Esophagus (tissue), 2 donors: ENCODE measurements around the gene NDUFAF7. TPM values are rescaled to one million over a fixed set of nuclear protein-coding genes. Genes with fewer than 3 reads are reported as not detected.
"Not testable (repeated sequence)": the region's sequence is repeated elsewhere in the genome, so short reads cannot be mapped to it uniquely, and the experiment has no call there.

Source experiments
- H3K27ac ChIP-seq, 2 donors: one replicate each; pipeline ENCODE4 v1.5.1; 2013; ENCODE audit warnings: low read depth in 2 of 2, mild to moderate bottlenecking in 2 of 2, inconsistent platforms in 1 of 2, low read length in 1 of 2, moderate library complexity in 1 of 2
- H3K27me3 ChIP-seq, 2 donors: one replicate each; pipeline ENCODE4 v1.6.1; 2013; ENCODE audit warnings: low read length in 2 of 2, control low read depth in 1 of 2, mild to moderate bottlenecking in 1 of 2; ENCODE audit not compliant: insufficient read depth in 2 of 2, control insufficient read depth in 1 of 2
- H3K36me3 ChIP-seq, 2 donors: one replicate each; pipeline ENCODE4 v1.6.1; 2013; ENCODE audit warnings: low read length in 1 of 2; ENCODE audit not compliant: control insufficient read depth in 2 of 2, insufficient read depth in 2 of 2
- H3K4me1 ChIP-seq, 2 donors: one replicate each; pipeline ENCODE4 v1.6.1; 2013; ENCODE audit warnings: low read length in 1 of 2; ENCODE audit not compliant: control insufficient read depth in 2 of 2, insufficient read depth in 2 of 2
- H3K4me3 ChIP-seq, 2 donors: one replicate each; pipeline ENCODE4 v1.5.1; 2013; ENCODE audit warnings: low read length in 2 of 2, mild to moderate bottlenecking in 2 of 2, low read depth in 1 of 2, moderate library complexity in 1 of 2
- H3K9me3 ChIP-seq, 2 donors: one replicate each; pipeline ENCODE4 v1.6.1; 2013; ENCODE audit warnings: mild to moderate bottlenecking in 2 of 2, low read depth in 1 of 2, low read length in 1 of 2, moderate library complexity in 1 of 2; ENCODE audit not compliant: control insufficient read depth in 2 of 2, insufficient read depth in 1 of 2
- WGBS, 2 donors: extraction: QIAGEN DNeasy Blood & Tissue Kit; methylation state at CpG; one replicate each; pipeline ENCODE4 v1.1.7; 2013; 5-methylcytosine and 5-hydroxymethylcytosine counted together
- polyA plus RNA-seq, 2 donors: library from polyadenylated mRNA; stranded (reverse); fragments of 200-250 nt; gene quantifications; one replicate each; pipeline ENCODE4 v1.2.3, GENCODE V29; 2013
- donor health status: healthy with polysubstance abuse.
- donor health status: Bipolar disorder and iron deficiency.

The NDUFAF7 gene
- polyA plus RNA-seq, 2 donors, result 6.9 to 8.1 TPM

DNA sequence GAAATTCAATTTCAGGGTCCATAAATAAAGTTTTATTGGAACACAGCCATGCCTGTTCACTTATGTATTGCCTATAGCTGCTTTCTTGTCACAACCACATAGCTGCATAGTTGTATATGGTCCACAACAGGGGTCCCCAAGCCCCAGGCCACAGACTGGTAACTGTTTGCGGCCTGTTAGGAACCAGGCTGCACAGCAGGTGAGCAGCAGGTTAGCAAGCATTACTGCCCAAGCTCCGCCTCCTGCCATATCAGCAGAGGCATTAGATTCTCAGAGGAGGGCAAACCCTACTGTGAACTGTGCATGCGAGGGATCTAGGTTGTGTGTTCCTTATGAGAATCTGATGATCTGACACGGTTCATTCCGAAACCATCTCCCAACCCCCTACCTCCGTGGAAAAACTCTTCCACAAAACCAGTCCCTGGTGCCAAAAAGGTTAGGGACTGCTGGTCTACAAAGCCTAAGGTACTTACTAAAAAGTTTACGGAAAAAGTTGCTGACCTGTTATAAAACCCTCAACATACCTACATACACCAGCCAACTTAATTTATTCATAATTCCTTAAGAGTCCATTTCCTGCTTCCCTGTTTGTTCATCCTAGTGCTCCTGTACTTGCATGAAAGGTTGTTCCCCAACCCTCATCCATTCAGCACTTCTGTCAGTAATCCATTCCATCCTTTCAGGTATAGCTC lies 40.1 kb downstream of the NDUFAF7 start:
- Histone ChIP-seq H3K4me1 (no peaks in the 10 kb centered on the region), H3K27ac (no peak overlapping the region), H3K9me3 (no peaks in the 10 kb centered on the region), H3K4me3 (no peak overlapping the region), H3K36me3 (peaks cover 2 to 5% of the 10 kb centered on the region in 2 donors), H3K27me3 (no peaks in the 10 kb centered on the region)
- WGBS, 2 donors, result 85% methylated on average over 7 of the region's 7 CpGs

DNA sequence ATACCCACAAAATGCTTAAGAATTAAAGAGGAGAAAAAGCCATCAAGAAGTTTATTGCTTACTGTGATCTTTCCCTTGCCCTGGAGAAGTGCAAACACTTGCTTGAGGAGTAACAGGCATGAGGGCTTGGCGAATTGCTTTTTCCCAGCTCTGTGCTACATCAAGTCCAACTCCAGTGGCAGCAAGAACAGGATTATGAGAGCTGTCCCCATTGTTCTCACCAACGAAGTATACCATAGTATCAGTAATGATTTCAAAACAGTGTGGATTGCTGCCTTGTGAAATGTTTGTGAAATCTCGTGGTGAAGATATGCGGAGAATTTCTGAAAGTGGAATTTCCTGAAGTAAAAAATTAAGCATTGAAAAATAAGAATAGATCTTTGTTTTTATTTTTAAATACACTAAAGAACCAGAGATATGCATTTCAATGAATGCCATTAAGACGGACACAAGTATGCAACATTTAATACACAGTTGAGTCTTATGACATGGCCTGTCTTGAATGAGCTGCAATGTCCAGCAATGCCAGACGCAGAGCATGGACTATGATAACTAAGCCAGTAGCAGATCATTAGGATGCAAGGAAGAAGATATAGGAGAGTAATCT lies 43.0 kb downstream of the NDUFAF7 start:
- Histone ChIP-seq H3K9me3 (no peaks in the 10 kb centered on the region), H3K4me3 (no peak overlapping the region), H3K27me3 (no peaks in the 10 kb centered on the region), H3K27ac (no peak overlapping the region), H3K36me3 (peaks cover 2 to 5% of the 10 kb centered on the region in 2 donors), H3K4me1 (no peaks in the 10 kb centered on the region)
- 87 to 89% methylated on average over 6 of the region's 6 CpGs for WGBS, 2 donors

DNA sequence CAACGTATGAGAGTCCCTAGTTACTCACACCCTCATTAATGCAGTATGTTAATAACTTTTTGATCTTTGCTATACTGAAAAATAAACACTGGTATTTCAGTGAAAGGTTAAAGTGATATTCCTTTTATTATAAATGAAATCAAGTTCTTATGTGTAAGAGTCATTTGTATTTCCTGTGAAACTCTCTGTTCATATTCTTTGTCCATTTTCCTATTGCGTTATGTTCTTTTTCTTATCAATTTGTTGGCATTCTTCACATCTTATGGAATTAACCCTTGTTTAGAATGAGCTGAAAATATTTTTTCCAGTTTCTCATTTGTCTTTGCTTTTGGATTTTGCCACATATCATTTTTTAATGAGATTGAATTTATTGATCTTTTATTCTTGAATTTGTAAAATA lies 44.8 kb downstream of the NDUFAF7 start:
- 77 to 81% methylated on average over 2 of the region's 2 CpGs for WGBS, 2 donors
- Histone ChIP-seq H3K27me3 (no peaks in the 10 kb centered on the region), H3K27ac (no peak overlapping the region), H3K36me3 (peaks cover 3 to 5% of the 10 kb centered on the region in 2 donors), H3K4me3 (no peak overlapping the region), H3K4me1 (no peaks in the 10 kb centered on the region), H3K9me3 (no peaks in the 10 kb centered on the region)

DNA sequence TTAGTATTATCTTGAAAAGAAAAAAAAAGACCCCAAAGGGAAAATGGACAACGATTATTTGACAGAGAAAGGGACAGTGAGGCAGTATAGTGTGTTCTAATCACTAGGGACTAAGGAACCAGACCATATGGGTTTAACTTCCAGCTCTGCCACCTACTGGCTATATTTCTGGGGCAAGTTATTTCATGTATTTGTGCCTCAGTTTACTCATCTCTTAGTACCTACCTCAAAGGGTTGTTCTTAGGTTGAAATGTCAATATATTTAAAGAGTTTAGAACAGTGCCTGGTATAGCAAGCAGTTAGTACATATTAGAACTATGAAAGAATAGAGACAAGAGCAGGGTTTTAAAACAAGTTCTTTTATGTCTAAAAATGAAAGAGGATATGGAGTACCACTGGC lies 50.5 kb downstream of the NDUFAF7 start:
- no peaks in the 10 kb centered on the region for H3K9me3 ChIP-seq
- no peaks in the 10 kb centered on the region for H3K27me3 ChIP-seq
- no peaks in the 10 kb centered on the region for H3K4me1 ChIP-seq
- no peak overlapping the region for H3K4me3 ChIP-seq
- whole genome bisulfite sequencing, 2 donors, result 94 to 97% methylated on average over 1 of the region's 1 CpG
- H3K36me3 ChIP-seq, result peaks cover 0 to 2% of the 10 kb centered on the region in 2 donors
- no peak overlapping the region for H3K27ac ChIP-seq

DNA sequence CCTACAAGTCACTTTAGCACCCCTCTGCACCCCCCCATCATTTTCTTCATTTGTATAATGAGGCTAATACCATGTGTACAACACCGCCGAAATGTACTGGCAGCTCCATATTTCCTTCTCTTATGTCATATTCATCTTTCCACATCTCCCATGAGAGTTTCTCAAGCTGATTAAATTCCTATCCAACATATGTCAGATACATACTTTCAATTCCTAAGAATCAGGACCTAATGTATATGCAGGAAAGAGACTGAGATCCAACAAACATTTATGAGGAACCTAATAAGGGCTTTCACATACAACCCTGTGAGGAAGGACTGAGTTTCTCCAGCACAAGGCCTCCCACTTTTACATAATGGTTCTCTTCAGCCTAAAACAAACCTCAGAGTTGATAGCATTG lies 51.3 kb downstream of the NDUFAF7 start:
- 95 to 96% methylated on average over 2 of the region's 2 CpGs for WGBS, 2 donors
- Histone ChIP-seq H3K36me3 (peaks cover 0 to 2% of the 10 kb centered on the region in 2 donors), H3K27ac (no peak overlapping the region), H3K4me1 (no peaks in the 10 kb centered on the region), H3K4me3 (no peak overlapping the region), H3K27me3 (no peaks in the 10 kb centered on the region), H3K9me3 (no peaks in the 10 kb centered on the region)

DNA sequence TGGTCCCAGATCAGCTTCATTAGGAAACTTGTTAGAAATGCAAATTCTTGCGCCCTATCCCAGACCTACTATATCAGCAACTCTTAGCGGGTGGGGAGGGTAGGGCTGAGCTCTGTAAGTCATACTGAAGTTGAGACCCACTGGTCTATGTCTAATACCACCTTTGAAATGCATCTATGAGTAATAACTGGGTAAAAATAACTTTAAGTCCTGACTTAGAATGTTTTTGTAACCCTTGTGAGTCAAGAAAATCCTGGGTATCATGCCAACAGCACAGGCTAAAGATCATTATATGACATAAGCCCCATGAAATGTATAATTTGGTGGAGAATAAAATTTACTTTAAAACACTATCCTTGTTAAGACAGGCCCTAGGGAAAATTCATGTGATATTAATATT lies 51.7 kb downstream of the NDUFAF7 start:
- Histone ChIP-seq H3K27me3 (no peaks in the 10 kb centered on the region), H3K4me3 (no peak overlapping the region), H3K36me3 (peaks cover 0 to 2% of the 10 kb centered on the region in 2 donors), H3K27ac (no peak overlapping the region), H3K4me1 (no peaks in the 10 kb centered on the region), H3K9me3 (no peaks in the 10 kb centered on the region)
- WGBS, 2 donors, result 89 to 91% methylated on average over 2 of the region's 2 CpGs

DNA sequence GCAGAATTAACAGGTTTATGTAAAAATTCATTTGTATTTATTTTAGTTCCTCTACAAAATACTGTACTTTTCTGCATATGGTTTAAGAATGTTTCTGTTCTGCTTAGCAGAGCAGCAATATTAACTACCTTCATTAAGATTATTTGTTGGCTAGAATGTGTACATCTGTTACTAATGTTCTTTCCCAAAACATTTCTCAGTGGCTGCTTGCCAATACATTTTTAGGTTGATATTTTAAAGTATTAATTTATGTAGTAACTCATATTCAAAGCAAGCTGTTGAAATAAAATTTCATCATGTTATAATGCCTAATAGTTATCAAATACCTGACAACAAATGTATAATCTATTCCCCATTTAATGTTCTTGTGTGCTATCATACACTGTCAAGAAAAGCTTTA lies 52.9 kb downstream of the NDUFAF7 start:
- no peaks in the 10 kb centered on the region for H3K9me3 ChIP-seq
- no peaks in the 10 kb centered on the region for H3K27me3 ChIP-seq
- H3K27ac ChIP-seq, result no peak overlapping the region
- no peak overlapping the region for H3K4me3 ChIP-seq
- H3K4me1 ChIP-seq, result no peaks in the 10 kb centered on the region
- H3K36me3 ChIP-seq, result peaks cover 0 to 2% of the 10 kb centered on the region in 2 donors

DNA sequence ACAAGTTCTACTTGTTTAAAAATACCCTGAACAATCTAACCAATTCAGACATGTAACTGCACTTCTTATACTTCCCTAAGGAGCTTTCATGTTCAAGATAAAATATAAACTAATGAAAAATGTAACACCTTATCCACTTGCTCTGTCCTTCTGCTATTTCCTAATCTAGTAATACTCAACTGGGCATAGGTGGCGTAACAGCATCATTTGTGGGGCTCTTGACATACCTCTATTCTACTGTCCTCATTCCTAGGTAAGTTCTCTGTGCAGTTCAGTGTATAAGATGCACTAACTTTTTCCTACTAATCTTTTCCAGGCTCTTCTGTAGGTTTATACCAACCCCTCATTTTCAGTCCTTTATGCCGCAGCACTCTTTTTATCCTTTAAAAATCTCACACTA lies 56.5 kb downstream of the NDUFAF7 start:
- Histone ChIP-seq H3K36me3 (peaks cover 2 to 4% of the 10 kb centered on the region in 2 donors), H3K27ac (no peak overlapping the region), H3K27me3 (no peaks in the 10 kb centered on the region), H3K9me3 (no peaks in the 10 kb centered on the region), H3K4me1 (no peaks in the 10 kb centered on the region), H3K4me3 (no peak overlapping the region)
- WGBS, 2 donors, result 91 to 92% methylated on average over 2 of the region's 2 CpGs

DNA sequence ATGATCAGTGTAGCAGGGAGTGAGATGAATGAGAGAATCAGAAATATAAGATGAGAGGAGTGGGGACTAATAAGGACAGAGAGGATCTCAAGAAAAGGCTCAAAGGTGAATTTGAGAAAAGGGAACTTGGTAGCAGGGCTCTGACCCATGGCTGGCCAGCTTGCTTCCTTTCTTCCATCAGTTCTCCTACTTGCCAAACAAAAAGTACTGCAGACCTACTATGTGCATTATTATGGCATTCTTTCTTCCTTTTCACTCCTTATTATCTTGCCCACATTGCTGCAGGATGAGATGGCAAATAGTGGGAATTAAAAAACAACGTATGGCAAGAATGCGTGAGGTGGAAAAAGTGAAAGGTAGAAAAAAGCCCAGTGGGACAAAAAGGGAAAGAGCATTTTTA lies 60.2 kb downstream of the NDUFAF7 start:
- no peaks in the 10 kb centered on the region for H3K4me1 ChIP-seq
- no peak overlapping the region for H3K27ac ChIP-seq
- peaks cover 2 to 4% of the 10 kb centered on the region in 2 donors for H3K36me3 ChIP-seq
- H3K9me3 ChIP-seq, result no peaks in the 10 kb centered on the region
- H3K4me3 ChIP-seq, result no peak overlapping the region
- 87 to 95% methylated on average over 2 of the region's 2 CpGs for WGBS, 2 donors
- H3K27me3 ChIP-seq, result no peaks in the 10 kb centered on the region

DNA sequence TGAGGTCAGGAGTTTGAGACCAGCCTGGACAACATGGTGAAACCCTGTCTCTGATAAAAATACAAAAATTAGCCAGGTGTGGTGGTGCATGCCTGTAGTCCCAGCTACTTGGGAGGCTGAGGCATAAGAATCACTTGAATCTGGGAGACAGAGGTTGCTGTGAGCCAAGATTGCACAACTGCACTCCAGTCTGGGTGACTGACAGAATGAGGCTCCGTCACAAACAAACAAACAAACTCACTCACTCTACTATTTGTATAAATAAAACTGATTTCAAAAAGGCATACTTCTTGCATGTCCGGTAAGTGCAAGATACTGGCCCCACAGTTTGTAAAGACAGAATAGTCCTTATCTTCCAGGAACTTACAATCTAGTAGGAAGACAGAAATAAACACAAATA lies 63.4 kb downstream of the NDUFAF7 start:
- not testable (repeated sequence) for H3K4me1 ChIP-seq, H3K27ac ChIP-seq, H3K36me3 ChIP-seq, H3K9me3 ChIP-seq, H3K27me3 ChIP-seq, H3K4me3 ChIP-seq
- 95 to 96% methylated on average over 2 of the region's 2 CpGs for WGBS, 2 donors
